Measurements from ENCODE around the gene GMPPA.

GMPPA gene

DNA sequence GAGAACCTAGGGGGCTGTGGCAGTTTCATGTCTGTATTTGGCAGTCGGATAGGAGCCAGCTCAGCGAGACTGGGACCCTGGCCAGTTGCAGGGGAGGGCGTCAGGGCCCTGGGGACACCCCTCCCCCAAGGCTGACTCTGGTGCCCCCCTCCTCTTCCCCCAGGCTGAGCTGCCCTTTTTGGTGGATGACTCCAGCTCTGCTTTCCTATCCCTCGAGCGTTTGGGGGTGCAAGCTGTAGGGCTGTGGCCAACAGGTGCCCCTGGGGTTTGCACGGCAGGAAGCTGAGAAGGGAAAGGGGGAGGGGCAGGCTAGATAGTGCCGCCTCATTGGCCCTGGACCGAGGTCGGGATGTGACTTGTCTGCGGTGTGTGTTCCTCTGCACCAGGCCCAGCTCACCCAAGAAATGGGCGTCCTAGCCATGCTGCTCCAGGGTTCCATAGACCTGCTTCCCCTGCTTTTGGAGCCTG, 37.6 kb upstream of the GMPPA start:
- Mint-ChIP-seq H3K4me3 (no peak overlapping the region), H3K4me1 (no peaks in the 10 kb centered on the region), H3K36me3 (ENCODE audit: insufficient read depth) (no peaks in the 10 kb centered on the region), H3K27me3 (no peaks in the 10 kb centered on the region), H3K27ac (ENCODE audit: low read depth) (no peak overlapping the region), H3K9me3 (no peaks in the 10 kb centered on the region)
- no peak for DNase-seq (ENCODE audit: low spot score in 2 of 2)
- no peak for ATAC-seq (replicated peaks; ENCODE audit: extremely low read depth, poor library complexity, severe bottlenecking)

DNA sequence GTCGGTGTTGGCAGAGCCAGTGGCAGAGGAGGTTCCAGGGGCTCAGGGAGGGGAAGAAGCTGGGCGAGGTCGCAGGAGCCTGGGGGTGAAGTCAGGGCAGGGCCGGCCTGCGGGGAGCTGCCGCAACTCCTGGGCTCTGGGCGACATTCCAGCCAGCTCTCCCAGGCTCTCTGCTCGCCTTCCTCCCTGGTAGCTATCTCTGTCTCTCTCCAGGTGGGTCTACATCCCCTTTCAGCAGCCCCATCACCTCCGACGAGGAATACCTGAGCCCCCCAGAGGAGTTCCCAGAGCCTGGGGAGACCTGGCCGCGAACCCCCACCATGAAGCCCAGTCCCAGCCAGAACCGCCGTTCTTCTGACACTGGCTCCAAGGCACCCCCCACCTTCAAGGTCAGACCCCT, 37.0 kb upstream of the GMPPA start:
- Mint-ChIP-seq H3K4me1 (no peaks in the 10 kb centered on the region), H3K27me3 (no peaks in the 10 kb centered on the region), H3K4me3 (no peak overlapping the region), H3K9me3 (no peaks in the 10 kb centered on the region), H3K36me3 (ENCODE audit: insufficient read depth) (no peaks in the 10 kb centered on the region), H3K27ac (ENCODE audit: low read depth) (no peak overlapping the region)
- ATAC-seq (replicated peaks; ENCODE audit: extremely low read depth, poor library complexity, severe bottlenecking) (no peak), DNase-seq (ENCODE audit: low spot score in 2 of 2) (no peak)

GRCh38 chr2:219462349-219462748, 36.3 kb upstream of the GMPPA start:
- H3K36me3 Mint-ChIP-seq (ENCODE audit: insufficient read depth) = no peaks in the 10 kb centered on the region
- no peaks in the 10 kb centered on the region for H3K9me3 Mint-ChIP-seq
- ATAC-seq (replicated peaks; ENCODE audit: extremely low read depth, poor library complexity, severe bottlenecking) = no peak
- H3K27ac Mint-ChIP-seq (ENCODE audit: low read depth) = no peak overlapping the region
- no peak for DNase-seq (ENCODE audit: low spot score in 2 of 2)
- H3K27me3 Mint-ChIP-seq = no peaks in the 10 kb centered on the region
- H3K4me3 Mint-ChIP-seq = no peak overlapping the region
- H3K4me1 Mint-ChIP-seq = no peaks in the 10 kb centered on the region

DNA sequence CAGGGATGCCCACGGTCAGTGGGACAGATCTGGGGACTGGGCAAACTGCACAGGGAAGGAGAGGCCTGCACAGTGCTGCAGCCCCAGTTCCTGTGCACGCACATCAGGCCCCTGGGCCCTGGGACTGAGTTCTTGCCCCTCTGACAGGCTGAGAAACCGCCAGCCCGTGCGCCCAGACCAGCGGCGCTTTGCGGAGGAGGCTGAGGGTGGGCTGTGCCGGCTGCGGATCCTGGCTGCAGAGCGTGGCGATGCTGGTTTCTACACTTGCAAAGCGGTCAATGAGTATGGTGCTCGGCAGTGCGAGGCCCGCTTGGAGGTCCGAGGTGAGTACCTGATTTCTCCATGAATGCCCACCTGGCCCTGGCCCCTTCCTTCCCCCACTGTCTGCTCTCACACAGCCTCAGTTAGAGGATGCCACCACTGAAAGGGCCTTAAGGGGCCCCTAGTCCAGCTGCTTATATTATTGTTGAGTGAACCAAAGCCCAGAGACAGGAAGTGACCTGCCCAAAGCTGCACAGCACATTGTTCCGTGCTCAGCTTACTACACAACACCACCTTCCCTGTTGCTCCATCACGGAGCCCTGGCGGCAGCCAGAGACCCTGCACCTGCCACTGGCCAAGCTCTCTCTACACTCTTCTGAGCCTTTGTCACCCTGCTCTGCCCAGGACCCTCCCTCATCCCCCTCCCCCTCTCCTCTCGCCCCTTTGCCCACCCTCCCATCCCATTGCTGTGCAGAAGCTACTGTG, 34.2 kb upstream of the GMPPA start:
- H3K4me1 Mint-ChIP-seq = no peaks in the 10 kb centered on the region
- H3K4me3 Mint-ChIP-seq = no peak overlapping the region
- H3K27ac Mint-ChIP-seq (ENCODE audit: low read depth) = no peak overlapping the region
- DNase-seq (ENCODE audit: low spot score in 2 of 2) (no peak), ATAC-seq (replicated peaks; ENCODE audit: extremely low read depth, poor library complexity, severe bottlenecking) (no peak)
- H3K36me3 Mint-ChIP-seq (ENCODE audit: insufficient read depth) = no peaks in the 10 kb centered on the region
- H3K27me3 Mint-ChIP-seq = peaks cover 2% of the 10 kb centered on the region
- H3K9me3 Mint-ChIP-seq = no peaks in the 10 kb centered on the region

GRCh38 chr2:219465659-219466561, 32.8 kb upstream of the GMPPA start:
- no peaks in the 10 kb centered on the region for H3K4me1 Mint-ChIP-seq
- H3K27ac Mint-ChIP-seq (ENCODE audit: low read depth) = no peak overlapping the region
- no peak for ATAC-seq (replicated peaks; ENCODE audit: extremely low read depth, poor library complexity, severe bottlenecking)
- H3K36me3 Mint-ChIP-seq (ENCODE audit: insufficient read depth) = no peaks in the 10 kb centered on the region
- peaks cover 16% of the 10 kb centered on the region for H3K27me3 Mint-ChIP-seq
- no peak for DNase-seq (ENCODE audit: low spot score in 2 of 2)
- H3K9me3 Mint-ChIP-seq = no peaks in the 10 kb centered on the region
- no peak overlapping the region for H3K4me3 Mint-ChIP-seq

- DNase-seq (ENCODE audit: low spot score in 2 of 2) = no peak
- H3K36me3 Mint-ChIP-seq (ENCODE audit: insufficient read depth) = no peaks in the 10 kb centered on the region
- H3K9me3 Mint-ChIP-seq = no peaks in the 10 kb centered on the region
- no peak overlapping the region for H3K4me3 Mint-ChIP-seq
- ATAC-seq (replicated peaks; ENCODE audit: extremely low read depth, poor library complexity, severe bottlenecking) = no peak
- H3K27me3 Mint-ChIP-seq = peaks cover 21% of the 10 kb centered on the region
- H3K27ac Mint-ChIP-seq (ENCODE audit: low read depth) = no peak overlapping the region
- H3K4me1 Mint-ChIP-seq = no peaks in the 10 kb centered on the region
Observed at GRCh38 chr2:219466816-219467735, 31.6 kb upstream of the GMPPA start.

- no peak overlapping the region for H3K27ac Mint-ChIP-seq (ENCODE audit: low read depth)
- no peak for ATAC-seq (replicated peaks; ENCODE audit: extremely low read depth, poor library complexity, severe bottlenecking)
- H3K27me3 Mint-ChIP-seq = peaks cover 21% of the 10 kb centered on the region
- no peak overlapping the region for H3K4me3 Mint-ChIP-seq
- no peak for DNase-seq (ENCODE audit: low spot score in 2 of 2)
- H3K9me3 Mint-ChIP-seq = no peaks in the 10 kb centered on the region
- H3K4me1 Mint-ChIP-seq = no peaks in the 10 kb centered on the region
- no peaks in the 10 kb centered on the region for H3K36me3 Mint-ChIP-seq (ENCODE audit: insufficient read depth)
Observed at GRCh38 chr2:219467736-219468075, 31.0 kb upstream of the GMPPA start.

DNA sequence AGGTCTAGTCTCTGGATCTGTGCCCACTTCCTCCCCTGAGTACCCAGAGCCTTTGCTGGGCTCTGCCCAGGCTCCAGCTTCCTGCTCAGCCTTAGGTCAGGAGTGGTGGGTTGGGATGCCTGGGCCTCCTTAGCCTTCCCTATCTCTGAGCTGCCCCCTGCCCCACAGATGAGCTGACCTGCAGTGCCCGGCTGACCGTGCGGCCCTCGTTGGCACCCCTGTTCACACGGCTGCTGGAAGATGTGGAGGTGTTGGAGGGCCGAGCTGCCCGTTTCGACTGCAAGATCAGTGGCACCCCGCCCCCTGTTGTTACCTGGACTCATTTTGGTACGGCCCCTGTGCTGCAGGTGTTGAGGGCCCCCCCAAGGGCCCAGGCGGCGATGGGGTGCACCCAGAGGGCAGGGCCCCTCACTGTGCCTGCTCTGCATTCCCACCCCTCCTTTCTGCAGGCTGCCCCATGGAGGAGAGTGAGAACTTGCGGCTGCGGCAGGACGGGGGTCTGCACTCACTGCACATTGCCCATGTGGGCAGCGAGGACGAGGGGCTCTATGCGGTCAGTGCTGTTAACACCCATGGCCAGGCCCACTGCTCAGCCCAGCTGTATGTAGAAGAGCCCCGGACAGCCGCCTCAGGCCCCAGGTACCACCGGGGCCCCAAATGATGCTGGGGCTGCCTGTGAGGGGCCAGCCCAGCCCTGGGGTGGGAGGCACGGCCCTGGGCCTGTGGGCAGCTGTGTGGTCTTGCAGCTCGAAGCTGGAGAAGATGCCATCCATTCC, 30.1 kb upstream of the GMPPA start:
- Mint-ChIP-seq H3K4me3 (no peak overlapping the region), H3K9me3 (no peaks in the 10 kb centered on the region), H3K36me3 (ENCODE audit: insufficient read depth) (no peaks in the 10 kb centered on the region), H3K27ac (ENCODE audit: low read depth) (no peak overlapping the region), H3K4me1 (no peaks in the 10 kb centered on the region), H3K27me3 (peaks cover 25% of the 10 kb centered on the region)
- ATAC-seq (replicated peaks; ENCODE audit: extremely low read depth, poor library complexity, severe bottlenecking) = no peak
- no peak for DNase-seq (ENCODE audit: low spot score in 2 of 2)

DNA sequence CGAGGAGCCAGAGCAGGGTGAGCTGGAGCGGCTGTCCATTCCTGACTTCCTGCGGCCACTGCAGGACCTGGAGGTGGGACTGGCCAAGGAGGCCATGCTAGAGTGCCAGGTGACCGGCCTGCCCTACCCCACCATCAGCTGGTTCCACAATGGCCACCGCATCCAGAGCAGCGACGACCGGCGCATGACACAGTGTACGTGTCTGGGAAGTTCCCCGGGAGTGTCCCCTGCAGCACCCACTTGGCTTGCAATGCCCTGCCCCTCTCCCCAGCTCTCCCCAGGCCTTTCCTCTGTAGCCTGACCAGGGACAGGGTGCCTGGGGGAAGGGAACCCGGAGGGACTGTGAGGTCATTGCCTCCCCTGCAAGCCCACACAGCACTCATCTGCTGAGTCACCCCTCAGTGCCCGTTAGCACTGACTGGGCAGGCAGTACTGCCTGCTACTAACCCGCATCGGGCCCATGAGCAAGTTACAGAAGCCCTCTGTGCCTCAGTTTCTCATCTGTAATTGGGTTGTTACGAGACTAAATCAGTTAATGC, 29.4 kb upstream of the GMPPA start:
- DNase-seq (ENCODE audit: low spot score in 2 of 2) (no peak), ATAC-seq (replicated peaks; ENCODE audit: extremely low read depth, poor library complexity, severe bottlenecking) (no peak)
- no peaks in the 10 kb centered on the region for H3K9me3 Mint-ChIP-seq
- no peak overlapping the region for H3K27ac Mint-ChIP-seq (ENCODE audit: low read depth)
- no peaks in the 10 kb centered on the region for H3K4me1 Mint-ChIP-seq
- H3K36me3 Mint-ChIP-seq (ENCODE audit: insufficient read depth) = no peaks in the 10 kb centered on the region
- no peak overlapping the region for H3K4me3 Mint-ChIP-seq
- peaks cover 31% of the 10 kb centered on the region for H3K27me3 Mint-ChIP-seq

DNA sequence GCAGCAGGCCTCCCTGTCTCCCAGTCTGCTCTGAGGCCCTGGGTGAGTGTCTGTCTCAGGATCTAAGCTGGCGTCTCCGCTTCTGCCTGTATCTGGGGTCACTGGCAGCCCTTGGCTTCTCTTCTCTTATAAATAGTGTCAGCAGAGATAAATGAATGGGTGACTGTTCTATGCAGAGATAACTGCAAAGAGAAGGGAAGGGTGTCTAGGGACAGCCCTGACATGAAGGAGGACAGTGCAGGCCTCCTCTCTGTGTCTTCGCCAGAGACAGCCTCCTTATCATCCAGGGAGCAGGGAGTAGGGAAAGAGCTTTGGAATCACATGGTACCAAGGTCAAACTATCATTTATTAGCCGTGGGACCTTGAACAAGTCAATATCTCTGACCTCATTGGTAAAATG, 28.3 kb upstream of the GMPPA start:
- H3K4me3 Mint-ChIP-seq = no peak overlapping the region
- DNase-seq (ENCODE audit: low spot score in 2 of 2) (no peak), ATAC-seq (replicated peaks; ENCODE audit: extremely low read depth, poor library complexity, severe bottlenecking) (no peak)
- H3K36me3 Mint-ChIP-seq (ENCODE audit: insufficient read depth) = no peaks in the 10 kb centered on the region
- no peak overlapping the region for H3K27ac Mint-ChIP-seq (ENCODE audit: low read depth)
- H3K27me3 Mint-ChIP-seq = peaks cover 31% of the 10 kb centered on the region
- H3K9me3 Mint-ChIP-seq = no peaks in the 10 kb centered on the region
- no peaks in the 10 kb centered on the region for H3K4me1 Mint-ChIP-seq

DNA sequence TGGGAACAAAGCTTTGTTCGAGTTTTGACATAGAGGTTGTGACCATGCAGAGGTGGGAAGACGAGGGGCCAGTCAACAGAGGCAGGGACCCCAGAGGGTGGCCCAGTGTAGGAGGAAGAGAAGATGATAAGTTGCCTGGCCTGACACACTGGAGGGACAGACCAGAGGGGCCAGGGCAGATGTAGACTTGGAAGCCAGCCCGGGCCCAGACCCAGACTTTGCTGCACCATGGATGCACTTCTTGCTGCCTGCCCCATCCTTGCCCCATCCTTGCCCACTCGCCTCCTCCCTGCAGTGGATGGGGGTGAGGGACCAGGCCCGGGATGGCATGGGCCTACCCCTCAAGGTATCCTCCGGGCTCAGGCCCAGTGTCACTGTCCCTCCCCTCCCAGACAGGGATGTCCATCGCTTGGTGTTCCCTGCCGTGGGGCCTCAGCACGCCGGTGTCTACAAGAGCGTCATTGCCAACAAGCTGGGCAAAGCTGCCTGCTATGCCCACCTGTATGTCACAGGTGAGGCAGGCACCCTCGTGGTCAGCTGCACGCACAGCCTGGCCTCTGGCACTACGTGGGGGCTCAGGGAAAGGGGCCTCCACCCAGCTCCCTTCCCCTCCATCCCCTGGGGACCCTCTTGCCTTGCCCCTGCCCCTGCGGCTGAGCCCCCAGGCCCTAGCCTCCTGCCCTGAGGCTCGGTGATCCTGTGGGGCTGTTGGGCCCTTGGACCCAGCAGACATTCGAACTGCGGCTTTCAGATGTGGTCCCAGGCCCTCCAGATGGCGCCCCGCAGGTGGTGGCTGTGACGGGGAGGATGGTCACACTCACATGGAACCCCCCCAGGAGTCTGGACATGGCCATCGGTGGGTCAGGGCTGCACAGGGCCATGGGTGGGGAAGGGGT, 27.0 kb upstream of the GMPPA start:
- no peak for ATAC-seq (replicated peaks; ENCODE audit: extremely low read depth, poor library complexity, severe bottlenecking)
- no peaks in the 10 kb centered on the region for H3K36me3 Mint-ChIP-seq (ENCODE audit: insufficient read depth)
- peaks cover 41% of the 10 kb centered on the region for H3K27me3 Mint-ChIP-seq
- H3K4me1 Mint-ChIP-seq = no peaks in the 10 kb centered on the region
- H3K27ac Mint-ChIP-seq (ENCODE audit: low read depth) = no peak overlapping the region
- H3K4me3 Mint-ChIP-seq = no peak overlapping the region
- no peaks in the 10 kb centered on the region for H3K9me3 Mint-ChIP-seq
- no peak for DNase-seq (ENCODE audit: low spot score in 2 of 2)
